NCI-H82 treated with DMSO at 0.1 percent for 48 hours (cell line): Measurements from ENCODE around the gene KCNK13.
"Not testable (repeated sequence)": the region's sequence is repeated elsewhere in the genome, so short reads cannot be mapped to it uniquely, and the experiment has no call there.

ENCODE experiments used
- DNase-seq: peaks from one replicate; lab custom pipeline; 2025; ENCODE audit not compliant: unreplicated experiment; lab: John Stamatoyannopoulos, UW

The KCNK13 gene

GRCh38 chr14:90191154-90191553, 129.4 kb downstream of the KCNK13 start:
- DNase-seq = no peak

- no peak for DNase-seq
Observed at GRCh38 chr14:90191585-90191984, 129.8 kb downstream of the KCNK13 start.

DNA sequence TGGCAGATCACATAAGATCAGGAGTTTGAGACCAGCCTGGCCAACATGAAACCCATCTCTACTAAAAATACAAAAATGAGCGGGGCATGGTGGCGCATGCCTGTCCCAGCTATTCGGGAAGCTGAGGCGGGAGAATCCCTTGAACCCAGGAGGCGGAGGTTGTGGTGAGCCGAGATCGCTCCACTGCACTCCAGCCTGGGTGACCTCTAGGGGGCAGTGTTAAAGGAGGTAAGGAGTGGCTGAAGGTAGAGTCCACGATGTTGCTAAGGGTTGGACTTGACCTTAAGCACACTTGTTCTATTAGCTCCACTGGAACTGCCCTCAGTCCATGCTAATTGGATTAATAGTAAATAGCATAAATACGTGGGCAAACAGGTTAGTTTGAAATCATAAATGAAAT, 132.1 kb downstream of the KCNK13 start:
- no peak for DNase-seq

DNA sequence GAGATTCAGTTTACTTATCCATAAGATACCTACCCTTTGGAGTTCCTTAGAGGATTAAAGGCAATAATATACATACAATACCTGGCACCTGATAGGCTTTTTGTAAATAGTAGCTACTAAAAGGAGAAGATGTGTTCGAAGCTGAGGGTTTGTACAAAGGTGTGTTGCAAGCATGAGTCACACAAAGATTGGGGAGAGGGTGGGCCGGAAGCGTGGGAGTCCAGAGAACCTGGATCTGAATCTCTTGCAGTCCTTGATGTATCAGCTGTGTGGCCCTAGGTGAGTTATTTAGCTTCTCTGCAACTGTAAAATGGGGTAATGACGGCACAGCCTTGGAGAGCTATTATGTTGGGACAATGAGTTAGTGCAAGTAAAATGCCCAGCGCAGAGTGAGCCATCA, 132.9 kb downstream of the KCNK13 start:
- DNase-seq = no peak

- no peak for DNase-seq
Observed at GRCh38 chr14:90198541-90199060, 136.8 kb downstream of the KCNK13 start.

- DNase-seq = not testable (repeated sequence)
Observed at GRCh38 chr14:90200546-90200945, 138.8 kb downstream of the KCNK13 start.

DNA sequence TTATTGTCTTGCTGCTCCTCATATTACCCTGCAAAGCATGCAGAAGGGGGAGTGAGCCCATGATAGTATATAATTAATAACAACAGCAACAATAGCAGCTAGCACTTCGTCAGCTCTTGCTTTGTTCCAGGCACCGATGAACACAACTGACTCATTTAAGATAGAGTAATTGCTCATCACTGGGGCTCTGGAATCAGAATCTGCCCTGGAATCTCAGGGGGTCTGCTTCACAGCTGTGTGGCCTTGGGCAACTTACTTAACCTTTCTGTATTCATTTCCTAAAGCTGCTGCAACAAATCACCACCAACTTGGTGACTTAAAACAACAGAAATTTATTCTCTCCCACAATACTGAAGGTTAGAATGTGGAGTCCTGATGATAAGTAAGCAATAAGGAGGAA, 139.6 kb downstream of the KCNK13 start:
- no peak for DNase-seq

DNA sequence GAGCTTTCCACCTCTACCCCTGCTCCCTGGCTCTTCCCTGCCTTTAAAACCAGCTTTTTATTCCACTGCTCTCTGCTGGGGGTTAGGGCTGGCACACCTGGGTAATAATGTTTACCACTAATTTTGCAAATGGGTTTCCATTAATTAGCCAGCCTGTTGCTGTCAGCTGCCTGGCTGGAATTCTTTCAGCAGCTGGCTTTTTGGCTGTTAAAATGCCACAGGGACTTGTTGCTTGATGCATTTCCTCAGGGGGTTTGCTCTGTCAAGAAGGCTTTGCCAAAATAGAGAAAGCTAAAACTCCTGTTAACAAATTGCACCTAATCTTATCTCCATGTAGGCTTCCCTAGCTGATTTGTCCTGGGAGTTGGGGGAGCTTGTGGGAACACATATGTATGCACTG, 142.7 kb downstream of the KCNK13 start:
- DNase-seq = no peak

DNA sequence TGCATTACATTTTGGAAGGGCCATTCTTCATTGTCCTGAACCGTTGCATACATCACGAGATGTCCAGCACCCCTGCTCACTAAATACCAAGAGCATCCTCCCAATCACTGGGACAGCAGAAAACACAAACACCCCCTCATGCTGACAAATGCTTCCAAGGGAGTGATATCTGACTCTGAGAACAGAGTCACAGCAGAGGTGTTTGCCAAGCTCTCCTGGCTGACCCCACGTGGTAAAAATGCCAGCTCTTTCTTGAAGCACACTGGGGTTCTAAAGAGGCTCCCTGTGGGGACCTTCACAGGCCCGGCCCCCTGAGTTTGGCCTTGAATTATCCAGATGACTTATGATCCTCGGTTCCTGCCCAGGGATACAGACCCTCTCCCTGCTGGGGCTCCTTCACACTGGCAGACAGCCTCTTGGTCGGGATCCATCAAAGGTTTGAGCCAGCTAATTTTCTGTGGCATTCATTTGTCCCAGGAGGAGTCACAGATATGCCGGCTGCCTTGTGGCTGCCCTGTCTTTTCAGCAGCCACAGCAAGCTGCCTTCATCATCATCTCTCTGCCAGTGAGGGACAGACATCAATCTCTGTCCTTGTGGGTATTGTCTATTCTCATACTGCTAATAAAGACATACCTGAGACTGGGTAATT, 151.4 kb downstream of the KCNK13 start:
- no peak for DNase-seq

- DNase-seq = no peak
Observed at GRCh38 chr14:90228478-90228877, 166.7 kb downstream of the KCNK13 start.

- not testable (repeated sequence) for DNase-seq
Observed at GRCh38 chr14:90229942-90230341, 168.1 kb downstream of the KCNK13 start.
